HG03442 (cell line): Measurements from ENCODE around the gene FAM163A.
"Not testable (repeated sequence)": the region's sequence is repeated elsewhere in the genome, so short reads cannot be mapped to it uniquely, and the experiment has no call there.

Source experiments
- ATAC-seq: cut with Tn5 transposase; IDR thresholded peaks from one replicate; pipeline ENCODE4 v1.9.1; 2021; ENCODE audit warnings: mild to moderate bottlenecking, moderate library complexity; ENCODE audit not compliant: unreplicated experiment

Gene FAM163A

DNA sequence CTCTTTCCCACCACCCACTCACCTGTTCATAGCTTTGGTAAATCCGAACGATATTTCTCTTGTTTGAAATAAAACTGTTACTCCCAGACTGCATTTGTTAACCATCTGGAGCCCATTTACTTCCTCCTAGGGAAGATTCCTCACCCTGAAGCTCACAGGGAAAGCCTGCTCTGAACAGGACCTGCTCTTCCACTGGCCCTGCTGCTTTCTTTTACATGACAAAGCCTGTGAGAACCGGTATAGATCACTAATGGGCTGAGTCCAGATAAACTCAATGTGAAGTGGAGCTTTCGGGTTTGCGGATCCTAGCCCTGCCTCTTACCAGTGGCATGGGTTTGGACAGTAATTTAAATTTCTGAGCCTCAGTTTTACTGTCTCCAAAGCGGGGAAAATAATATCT, 45.2 kb downstream of the FAM163A start:
- no peak for ATAC-seq

DNA sequence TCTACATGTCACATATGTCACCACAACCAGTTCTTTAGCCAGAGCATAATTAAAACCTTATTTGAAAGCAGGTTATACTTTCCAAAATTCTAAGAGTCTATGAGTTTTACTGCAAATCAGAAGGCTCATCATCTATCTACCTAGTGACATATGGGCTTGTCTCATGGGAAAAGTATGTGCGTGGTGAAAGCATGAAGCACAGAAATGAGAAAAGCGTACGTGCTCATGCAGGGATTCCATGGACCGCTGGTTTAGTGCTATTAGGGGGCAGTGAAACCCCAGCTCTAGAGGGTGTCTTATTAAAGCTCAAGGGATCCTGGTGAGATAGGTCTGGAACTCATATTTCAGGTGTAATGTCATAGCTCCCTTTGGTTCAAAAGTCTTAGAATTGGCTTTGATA, 50.2 kb downstream of the FAM163A start:
- no peak for ATAC-seq

DNA sequence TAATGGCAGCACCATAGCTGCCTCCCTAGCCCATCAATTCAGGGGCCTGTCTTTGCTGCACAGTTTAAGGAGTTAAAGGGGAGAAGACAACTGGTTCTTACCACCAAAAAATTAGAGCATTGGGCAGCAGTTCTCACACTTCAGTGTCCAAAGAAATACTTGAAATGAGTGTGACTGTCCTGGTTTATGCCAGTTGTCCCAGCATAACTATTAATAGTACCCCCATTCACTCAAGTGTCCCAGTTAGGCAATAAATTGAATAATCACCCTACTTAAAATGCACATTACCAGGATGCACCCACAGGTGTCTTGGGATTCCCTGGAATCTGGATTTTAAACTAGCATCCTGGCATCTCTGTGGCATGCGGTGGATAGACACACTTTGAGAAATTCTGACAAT, 51.1 kb downstream of the FAM163A start:
- no peak for ATAC-seq

DNA sequence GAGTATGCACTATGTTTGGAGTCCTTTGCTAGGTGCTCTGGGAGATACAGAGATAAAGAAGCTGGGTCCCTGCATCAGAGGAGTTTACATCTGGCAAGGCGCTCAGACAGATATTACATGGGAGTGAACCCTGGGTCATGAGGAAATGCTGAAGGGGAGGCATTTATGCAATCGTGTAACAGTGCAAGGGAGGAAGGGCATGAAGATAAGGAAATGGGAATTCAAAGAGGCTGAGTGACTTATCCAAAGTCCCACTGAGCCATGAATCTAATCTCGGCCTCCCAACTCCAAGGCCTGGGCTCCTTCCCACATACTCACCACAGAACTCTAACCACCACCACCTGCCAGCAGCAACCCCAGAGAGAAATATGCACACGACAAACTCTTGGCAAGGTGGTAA, 51.6 kb downstream of the FAM163A start:
- ATAC-seq: no peak

DNA sequence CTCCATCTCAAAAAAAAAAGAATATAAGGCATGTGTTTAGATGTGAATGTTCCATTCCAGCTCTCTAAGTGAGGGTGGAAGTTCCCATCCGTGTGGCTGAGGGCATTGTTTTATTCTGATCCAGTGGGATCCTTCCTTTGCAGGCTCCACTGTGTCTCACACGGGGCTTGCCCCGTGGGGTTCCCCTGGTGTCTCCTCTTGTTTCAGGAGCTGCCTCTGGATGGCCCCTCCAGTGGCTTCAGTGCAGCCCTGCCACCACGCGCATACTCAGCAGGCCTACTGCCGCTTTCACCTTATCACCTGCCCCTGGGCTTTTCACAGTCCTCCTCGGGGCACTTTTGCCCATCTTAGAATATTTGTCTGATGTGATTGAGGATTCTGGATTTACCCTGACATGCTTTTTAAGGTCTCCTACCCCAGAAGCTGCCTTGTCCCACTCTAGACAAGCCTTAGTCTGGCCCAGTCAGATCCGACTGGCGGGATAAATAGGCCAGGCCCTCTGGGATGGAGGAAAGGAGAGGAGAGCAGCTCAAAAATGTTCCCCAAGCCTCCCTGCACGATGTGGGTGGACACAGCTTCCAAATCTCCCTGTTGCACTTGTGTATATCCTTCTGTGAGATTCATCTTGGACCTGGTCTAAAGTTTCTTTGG, 55.2 kb downstream of the FAM163A start:
- ATAC-seq: no peak

DNA sequence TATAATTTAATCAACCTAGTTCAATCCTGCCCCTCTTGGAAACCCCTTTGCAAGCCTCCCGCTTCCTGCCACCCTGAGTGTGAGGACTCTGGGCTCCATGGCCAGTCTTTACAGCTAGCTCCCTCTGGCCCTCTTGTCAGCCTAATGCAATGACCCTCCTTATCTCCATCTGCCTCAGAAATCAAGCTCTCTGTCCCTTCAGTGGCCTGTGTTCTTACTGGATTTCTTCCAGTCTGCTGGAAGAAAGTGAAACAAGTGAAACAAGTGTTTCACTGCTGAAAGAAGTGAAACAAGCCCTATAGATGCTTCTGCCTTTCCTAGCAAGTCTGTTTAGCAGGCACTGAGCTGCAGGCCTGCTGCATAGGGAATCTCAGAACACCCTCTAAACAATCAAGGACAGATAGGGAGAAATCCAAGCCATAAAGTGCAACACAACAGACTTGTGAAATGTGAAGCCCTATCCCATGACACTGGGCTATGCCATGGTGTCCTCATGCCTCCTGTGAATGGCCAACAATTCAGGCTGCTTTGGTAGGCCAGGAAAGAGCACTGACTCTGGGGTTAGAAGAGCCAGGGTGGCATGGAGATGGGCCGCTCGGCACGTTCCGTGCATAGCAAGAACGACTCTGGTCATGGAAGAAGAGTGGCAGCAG, 55.9 kb downstream of the FAM163A start:
- ATAC-seq: no peak

DNA sequence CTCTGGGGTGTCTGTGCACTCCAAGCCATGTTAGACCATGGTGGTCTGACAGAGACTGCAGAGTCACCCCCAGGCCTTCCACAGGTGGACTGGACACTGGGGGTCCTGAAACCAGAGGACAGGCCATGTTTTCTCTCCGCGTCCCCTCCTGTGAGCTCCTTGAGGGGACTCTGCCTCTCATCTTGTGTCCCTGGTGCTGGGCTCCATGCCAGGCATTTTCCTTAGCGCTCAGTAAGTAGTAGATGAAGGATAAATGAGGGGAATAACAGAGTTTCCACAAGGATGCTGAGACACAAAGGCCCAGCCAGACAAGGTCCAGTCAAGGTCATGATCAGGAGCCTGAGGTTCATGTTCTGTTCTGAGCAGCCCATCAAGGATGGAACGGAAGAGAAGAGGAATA, 57.4 kb downstream of the FAM163A start:
- ATAC-seq: no peak

DNA sequence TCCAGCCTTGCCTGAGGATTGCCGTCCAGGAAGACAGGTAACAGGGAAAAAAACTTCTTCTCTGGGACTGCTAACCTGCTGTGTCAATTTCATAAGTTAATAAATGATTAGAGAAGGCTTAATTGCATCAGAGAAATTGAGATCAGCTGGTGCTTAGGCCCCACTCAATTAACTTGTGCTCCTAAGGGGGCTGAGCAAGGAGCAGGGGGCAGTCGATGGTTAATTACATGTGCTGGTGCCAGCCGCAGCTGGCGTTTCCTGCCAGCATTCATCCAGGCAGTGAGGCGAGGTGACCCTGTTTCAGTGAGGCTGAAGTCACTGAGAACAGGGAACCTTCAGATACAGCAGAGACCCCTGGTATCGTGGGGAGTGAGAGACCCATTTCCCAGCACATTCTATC, 60.0 kb downstream of the FAM163A start:
- no peak for ATAC-seq

DNA sequence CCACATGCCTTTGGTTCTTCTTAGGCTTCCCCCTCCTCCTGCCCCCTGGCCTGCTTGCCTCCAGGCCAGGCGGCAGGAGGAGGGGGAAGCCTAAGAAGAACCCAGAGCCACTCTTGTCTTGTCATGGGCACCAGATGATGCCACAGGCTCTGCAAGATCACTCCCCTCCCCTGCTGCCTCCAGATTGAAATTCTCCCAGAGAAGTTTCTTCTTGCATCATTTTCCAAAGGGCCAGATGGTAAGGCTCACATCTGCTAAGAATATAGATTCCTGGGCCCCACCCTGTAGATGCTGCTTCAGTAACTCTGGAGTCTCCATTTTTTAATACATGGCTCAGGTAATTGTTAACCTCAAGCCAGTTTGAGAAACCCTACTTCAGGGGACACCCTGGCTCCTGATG, 60.8 kb downstream of the FAM163A start:
- ATAC-seq: no peak

DNA sequence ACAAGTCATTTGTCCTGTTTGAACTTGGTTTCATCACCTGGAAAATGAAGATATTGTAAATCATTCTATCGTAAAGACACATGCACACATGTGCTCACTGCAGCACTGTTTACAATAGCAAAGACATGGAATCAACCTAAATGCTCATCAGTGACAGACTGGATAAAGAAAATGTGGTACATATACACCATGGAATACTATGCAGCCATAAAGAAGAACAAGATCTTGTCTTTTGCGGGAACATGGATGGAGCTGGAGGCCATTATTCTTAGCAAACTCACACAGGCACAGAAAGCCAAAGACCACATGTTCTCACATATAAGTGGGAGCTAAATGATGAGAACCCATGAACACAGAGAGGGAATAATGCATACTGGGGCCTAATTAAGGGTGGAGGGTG, 61.3 kb downstream of the FAM163A start:
- ATAC-seq: not testable (repeated sequence)

DNA sequence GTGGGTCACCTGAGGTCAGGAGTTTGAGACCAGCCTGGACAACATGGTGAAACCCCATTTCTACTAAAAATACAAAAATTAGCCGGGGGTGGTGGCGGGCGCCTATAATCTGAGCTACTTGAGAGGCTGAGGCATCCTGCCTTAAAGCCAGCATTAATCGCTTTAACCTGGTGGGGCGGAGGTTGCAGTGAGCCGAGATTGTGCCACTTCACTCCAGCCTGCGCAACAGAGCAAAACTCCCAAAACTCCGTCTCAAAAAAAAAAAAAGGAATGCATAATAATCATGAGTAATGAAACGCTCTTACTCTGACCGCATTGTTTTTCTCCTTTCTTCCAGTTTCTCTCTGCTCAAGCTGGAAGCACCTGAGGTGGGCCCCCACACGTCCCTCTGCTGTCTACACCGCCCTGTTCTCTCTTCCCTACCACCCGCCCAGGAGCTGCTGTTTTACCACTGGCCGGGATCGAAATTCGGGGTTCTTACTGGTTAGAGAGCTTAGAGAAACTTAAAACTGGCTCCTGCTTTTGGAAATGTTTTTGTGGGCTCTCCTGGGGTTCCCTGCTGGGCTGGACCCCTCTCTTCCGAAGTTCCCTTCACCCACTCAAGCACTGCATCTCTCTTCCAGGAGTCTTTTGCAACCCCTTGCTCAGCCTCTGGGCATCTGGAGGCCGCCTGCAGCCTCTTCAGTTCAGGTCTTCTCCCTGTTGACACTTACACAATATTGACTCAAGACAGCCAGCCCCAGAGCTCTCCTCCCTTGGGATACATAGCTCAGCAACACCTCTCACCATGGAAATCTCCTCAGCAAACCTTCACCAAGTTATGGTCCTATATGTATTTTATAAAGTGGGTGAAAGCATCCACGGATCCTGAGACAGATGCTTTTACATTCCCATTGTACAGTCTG, 62.5 kb downstream of the FAM163A start:
- no peak for ATAC-seq

DNA sequence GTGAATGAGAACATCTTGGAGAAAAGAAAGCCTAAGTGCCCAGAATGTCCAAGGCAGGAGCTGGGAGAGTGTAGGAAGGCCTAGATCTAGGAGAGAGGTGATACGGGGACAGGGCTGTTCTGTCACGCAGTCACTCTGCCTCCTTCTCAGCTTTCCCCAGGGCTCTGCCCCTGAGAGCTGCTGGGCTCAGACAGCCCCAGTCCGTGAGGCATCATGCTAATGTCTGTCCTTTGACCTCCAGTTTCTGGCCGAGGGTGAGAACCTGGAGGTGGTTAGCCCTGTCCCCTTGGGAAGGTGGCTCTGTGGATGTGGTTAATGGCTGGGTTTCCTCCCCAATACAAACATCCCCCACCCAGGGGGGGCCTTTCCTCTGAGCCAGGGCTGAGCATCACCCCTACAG, 63.2 kb downstream of the FAM163A start:
- no peak for ATAC-seq

DNA sequence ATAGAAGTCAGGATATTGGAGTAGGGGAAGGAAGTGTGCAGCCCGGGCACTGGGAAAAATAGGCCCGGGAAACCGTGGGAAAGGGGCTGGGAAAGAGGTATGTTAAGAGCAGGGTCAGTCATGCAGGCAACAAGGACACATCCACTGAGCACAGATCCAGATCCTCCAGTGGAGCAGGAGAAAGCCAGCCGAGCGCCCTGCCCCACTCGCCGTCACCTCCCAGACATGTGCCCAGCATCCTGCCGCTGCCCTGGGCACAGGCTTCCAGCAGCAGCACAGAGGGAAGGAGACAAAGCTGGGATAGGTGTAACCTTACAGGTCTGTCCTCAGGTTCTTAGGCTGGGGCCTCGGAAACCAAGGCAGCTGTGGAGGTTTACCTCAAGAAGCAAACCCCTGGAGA, 64.2 kb downstream of the FAM163A start:
- no peak for ATAC-seq

DNA sequence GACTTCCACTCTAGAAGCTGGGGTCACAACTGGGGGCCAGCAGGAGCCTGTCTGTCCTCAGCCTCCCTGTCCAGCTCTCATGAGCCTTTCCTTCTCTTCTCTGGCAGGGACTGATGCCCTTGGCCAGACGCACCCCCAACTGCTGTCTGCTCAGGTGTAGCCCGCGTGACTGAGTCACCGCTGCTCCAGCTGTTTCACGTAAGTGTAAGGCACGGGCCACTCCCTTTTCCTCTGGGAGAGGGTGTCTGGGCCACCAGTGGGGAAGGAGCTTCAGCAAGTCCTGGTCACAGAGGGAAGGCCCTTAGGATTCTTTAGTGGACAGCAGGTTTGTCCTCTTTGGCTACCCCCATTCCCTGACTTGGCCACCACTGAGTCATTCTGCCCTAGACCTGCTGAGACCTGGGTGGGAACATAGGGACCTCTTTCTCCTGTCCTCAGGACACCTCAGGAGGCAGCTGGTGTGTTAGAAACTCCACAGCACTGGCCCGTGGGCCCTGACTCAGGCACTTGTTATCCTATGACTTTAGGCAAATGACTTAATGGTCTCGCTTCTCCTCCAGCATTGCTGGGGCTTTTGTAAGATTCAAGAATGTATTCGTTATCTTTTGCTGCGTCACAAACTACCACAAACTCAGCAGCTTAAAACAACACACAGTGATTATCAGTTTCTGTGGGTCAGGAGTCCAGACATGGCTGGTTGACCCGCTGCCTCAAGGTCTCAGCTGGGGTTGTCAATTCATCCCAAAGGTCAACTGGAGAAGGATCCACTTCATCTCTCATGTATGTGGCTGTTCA, 64.8 kb downstream of the FAM163A start:
- ATAC-seq: no peak

DNA sequence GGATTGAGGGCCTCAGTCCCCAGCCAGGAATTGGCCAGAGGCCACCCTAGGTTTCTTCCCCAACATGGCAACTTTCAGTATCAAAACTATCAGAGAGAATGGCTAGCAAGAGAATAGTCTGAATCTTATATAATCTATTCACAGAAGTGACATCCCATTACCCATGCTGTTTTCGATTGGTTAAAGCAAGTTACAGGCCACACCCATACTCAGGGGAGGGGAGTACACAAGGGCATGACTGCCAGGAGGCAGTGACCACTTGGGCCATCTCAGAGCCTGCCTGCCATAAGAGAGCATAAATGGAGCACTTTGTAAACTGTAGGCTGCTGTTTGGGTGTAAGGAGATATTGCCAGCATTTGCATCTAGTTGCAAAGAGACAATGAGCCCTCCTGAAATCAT, 65.4 kb downstream of the FAM163A start:
- ATAC-seq: no peak

DNA sequence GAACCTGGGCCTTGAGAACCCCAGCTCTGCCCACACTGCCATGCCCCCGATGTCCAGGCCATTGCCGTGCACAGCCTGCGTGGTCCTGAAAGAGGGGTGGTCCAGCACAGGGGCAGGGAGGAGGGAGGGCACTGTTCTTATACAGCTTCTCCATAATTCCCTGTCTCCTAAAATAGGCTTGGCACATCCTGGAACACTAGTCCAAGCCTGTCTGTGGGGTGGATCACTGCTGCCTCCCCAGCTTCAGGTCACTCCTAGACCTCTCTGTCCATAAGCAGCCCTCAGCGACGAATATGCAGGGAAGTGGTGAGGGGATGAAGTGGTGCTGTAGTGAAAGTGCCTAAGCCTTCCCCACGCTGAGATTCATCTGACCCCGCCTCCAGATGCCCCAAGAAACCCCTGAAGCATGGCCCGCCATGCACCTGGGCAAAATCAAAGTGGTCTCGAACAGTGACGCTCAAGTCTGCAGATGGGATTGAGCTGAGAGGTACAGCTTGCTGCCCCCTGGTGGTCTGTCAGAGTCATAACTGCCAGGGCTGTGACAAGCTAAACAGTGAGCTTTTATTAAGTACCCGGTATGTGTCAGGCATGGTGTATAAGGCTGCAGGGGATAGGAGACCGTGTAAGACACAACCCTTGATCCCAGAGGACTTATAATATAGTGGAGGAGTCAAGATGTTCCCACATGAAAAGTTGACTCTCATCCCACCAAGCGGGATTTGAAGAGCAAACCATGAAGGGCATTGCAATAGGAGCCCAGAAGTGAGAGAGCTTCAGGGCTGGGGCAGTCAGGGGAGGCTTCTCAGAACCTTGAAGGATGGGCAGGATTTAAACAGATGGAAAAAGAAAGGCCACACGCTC, 66.6 kb downstream of the FAM163A start:
- peak; percentile 67 for ATAC-seq

DNA sequence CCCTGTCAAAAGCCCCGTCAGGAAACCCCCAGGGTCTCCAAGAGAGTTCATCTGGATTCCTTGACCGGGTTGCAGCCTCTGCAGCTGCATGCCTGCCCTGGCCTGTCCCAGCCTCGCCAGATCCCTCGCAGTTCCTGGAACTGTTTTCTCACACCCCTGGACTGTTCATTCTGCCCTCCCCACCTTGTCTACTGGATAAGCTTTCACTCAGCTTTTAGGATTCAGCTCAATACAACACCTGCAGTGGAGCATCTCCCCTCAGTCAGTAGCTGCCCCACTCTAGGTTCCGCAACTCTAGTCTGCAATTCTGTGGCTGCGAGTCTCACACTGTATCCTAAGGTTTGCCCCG, 67.2 kb downstream of the FAM163A start:
- ATAC-seq: no peak

DNA sequence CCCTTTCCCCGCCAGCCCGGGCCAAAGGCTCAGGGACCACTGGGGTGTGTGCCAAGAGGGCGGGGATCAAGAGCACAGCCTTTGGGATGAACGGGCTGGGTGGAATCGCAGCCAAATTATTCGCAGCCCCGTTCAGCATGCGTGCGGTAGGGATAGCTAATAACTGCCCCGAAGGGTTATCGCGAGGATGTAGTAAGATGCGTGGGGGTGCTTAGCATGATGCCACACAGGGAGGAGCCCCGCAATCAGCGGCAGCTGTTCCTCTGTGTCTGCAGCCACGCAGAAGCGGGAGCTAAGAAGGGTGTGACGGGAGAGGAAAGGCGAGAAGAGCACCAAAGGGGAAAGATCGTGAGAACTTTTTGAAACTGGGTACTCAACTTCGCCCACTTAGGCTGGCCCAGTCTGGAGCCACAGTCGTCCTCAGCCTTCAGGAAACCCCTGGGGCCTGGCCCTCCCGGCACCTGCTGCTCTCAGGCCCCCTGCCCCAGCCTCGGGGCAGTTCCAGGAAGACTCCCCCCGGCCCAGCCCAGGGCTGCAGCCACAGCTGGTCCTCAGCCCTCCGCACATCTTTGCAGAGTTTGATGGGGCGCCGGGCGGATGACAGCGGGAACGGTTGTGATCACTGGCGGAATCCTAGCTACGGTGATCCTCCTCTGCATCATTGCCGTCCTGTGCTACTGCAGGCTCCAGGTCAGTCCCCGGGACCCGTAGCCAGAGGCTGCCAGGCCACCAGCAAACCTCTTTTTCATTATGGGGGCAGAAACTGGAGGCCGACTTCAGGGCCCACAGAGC, 69.6 kb downstream of the FAM163A start:
- ATAC-seq: no peak
